Tibial nerve (tissue), 4 donors: ENCODE results near the gene SLC36A4.

Source experiments
- EP300 ChIP-seq, 2 donors: sonication (generic); formaldehyde crosslinking; IDR thresholded peaks; one replicate each; pipeline ENCODE4 v1.6.1; 2017; ENCODE audit warnings: antibody characterized with exemption in 2 of 2, mild to moderate bottlenecking in 1 of 2
- POLR2A ChIP-seq, 2 donors: fragments of 450-650 bp; IDR thresholded peaks; one replicate each; pipeline ENCODE4 v1.6.1; 2017; ENCODE audit warnings: antibody characterized with exemption in 2 of 2, mild to moderate bottlenecking in 2 of 2, moderate library complexity in 2 of 2
- TF ChIP-seq, protein P1 (sequence below), 5 experiments: fragments of 200-600 bp in 3 of 5; fragments of 450-650 bp in 2 of 5; sonication (generic) in 3 of 5; IDR thresholded peaks; one replicate each; pipeline ENCODE4 v1.5.1; 2016 to 2019; ENCODE audit warnings: antibody characterized with exemption in 5 of 5, mild to moderate bottlenecking in 3 of 5, moderate library complexity in 2 of 5

DNA sequence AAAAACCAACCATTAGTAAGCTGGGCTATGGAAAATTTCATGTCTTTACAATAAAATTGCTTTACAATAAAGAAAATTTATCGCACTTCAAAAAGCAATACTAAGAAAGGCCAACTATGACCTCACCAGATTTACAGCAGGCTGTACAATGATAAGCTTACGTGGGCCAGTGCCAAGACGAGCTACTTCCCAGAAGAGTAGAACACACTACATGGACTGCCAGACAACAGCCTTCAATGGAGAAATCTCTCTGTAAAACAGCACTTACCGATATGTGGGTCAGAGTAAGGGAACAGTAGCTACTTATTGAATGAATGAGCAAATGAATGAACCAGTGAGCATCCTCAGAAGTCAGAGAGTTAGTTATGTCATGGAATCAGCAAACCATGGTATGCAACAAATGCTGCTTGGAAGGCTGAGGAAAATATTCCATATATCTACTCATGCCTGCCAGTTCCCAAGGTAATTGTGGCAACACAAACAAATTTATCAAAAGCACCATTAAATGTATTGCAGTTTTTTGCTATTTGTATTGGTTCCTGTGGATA lies 74.4 kb downstream of the SLC36A4 start:
- TF ChIP-seq, protein P1, sequence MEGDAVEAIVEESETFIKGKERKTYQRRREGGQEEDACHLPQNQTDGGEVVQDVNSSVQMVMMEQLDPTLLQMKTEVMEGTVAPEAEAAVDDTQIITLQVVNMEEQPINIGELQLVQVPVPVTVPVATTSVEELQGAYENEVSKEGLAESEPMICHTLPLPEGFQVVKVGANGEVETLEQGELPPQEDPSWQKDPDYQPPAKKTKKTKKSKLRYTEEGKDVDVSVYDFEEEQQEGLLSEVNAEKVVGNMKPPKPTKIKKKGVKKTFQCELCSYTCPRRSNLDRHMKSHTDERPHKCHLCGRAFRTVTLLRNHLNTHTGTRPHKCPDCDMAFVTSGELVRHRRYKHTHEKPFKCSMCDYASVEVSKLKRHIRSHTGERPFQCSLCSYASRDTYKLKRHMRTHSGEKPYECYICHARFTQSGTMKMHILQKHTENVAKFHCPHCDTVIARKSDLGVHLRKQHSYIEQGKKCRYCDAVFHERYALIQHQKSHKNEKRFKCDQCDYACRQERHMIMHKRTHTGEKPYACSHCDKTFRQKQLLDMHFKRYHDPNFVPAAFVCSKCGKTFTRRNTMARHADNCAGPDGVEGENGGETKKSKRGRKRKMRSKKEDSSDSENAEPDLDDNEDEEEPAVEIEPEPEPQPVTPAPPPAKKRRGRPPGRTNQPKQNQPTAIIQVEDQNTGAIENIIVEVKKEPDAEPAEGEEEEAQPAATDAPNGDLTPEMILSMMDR (IDR thresholded peaks at IDR 0.05) = no peak
- TF ChIP-seq POLR2A (IDR thresholded peaks at IDR 0.05) (no peak), EP300 (IDR thresholded peaks at IDR 0.05) (no peak)
